A673 (cell line): ENCODE data around the gene HOXD9.

Experiments
- CTCF ChIP-seq: fragments of 300-800, 200-600 bp; sonication (generic); conservative IDR thresholded peaks from 2 replicates; pipeline ENCODE4 v1.5.1; 2017; ENCODE audit warnings: low read depth, mild to moderate bottlenecking, antibody characterized with exemption, low read length, moderate library complexity, mixed read lengths
- EZH2 ChIP-seq: fragments of 200-600 bp; sonication (generic); IDR thresholded peaks from 2 replicates; pipeline ENCODE4 v1.6.1; 2017; ENCODE audit warnings: borderline replicate concordance, low read depth, mild to moderate bottlenecking, mixed read lengths, antibody characterized with exemption, low read length; ENCODE audit not compliant: poor library complexity, severe bottlenecking

- TF ChIP-seq CTCF (peak; percentile 94), EZH2 (no peak)
Measured at GRCh38 chr2:176140513-176141317, 18.2 kb downstream of the HOXD9 start.
